Endothelial cell of coronary artery (primary cell): ENCODE results near the gene KIAA0930. TPM values are rescaled to one million over a fixed set of nuclear protein-coding genes. Genes with fewer than 3 reads are reported as not detected.

Source experiments
- total RNA-seq: library from RNA; depleted of rRNA; stranded (reverse); fragments of >200 nt; gene quantifications from 2 replicates; pipeline ENCODE4 v1.2.3, GENCODE V29; 2014

KIAA0930 gene
- total RNA-seq, result 40.4 and 43.2 TPM in 2 replicates

GRCh38 chr22:45240810-45241631 is at the start of gene KIAA0930:
Gene KIAA0930, minus strand, starts transcription at chr22:45240894. Its CDS starts 191 bp downstream, at chr22:45240703.

GRCh38 chr22:45284705-45285262 is 44.1 kb upstream of the KIAA0930 start, which contains the start of gene UPK3A:
Gene UPK3A, plus strand, starts transcription at chr22:45284949. Its CDS starts 65 bp downstream, at chr22:45285014.

GRCh38 chr22:45163451-45164269 is 77.0 kb downstream of the KIAA0930 start, which contains the start of gene NUP50:
Gene NUP50, plus strand, starts transcription at chr22:45163925. Its CDS starts 4,253 bp downstream, at chr22:45168178.

Other genes with a start within 250 kb of the KIAA0930 start
- gene PHF21B, start 230.9 kb downstream of the KIAA0930 start, total RNA-seq, result not detected in 2 replicates
- 53.9 and 56.7 TPM in 2 replicates for gene NUP50, start 77.0 kb downstream of the KIAA0930 start, total RNA-seq
- not detected in 2 replicates for gene UPK3A, start 44.1 kb upstream of the KIAA0930 start, total RNA-seq
- 34.3 and 34.9 TPM in 2 replicates for gene FAM118A, start 69.0 kb upstream of the KIAA0930 start, total RNA-seq
- gene SMC1B, start 172.7 kb upstream of the KIAA0930 start, total RNA-seq, result under 0.01 TPM in 1 of 2 replicates, not detected in the other
- 0.28 and 0.72 TPM in 2 replicates for gene RIBC2, start 172.8 kb upstream of the KIAA0930 start, total RNA-seq